ENCODE results near the gene LBHD2. TPM values are rescaled to one million over a fixed set of nuclear protein-coding genes. Genes with fewer than 3 reads are reported as not detected.
A peak's percentile ranks its signal among the peaks of the same experiment; 100 is the strongest.
"Not testable (repeated sequence)": the region's sequence is repeated elsewhere in the genome, so short reads cannot be mapped to it uniquely, and the experiment has no call there.

Gene LBHD2
- total and polyA plus RNA-seq, 2 of the 13 experiments (the other 11 are each of a cell fraction or from before 2014, with no cell fraction given), result 0.67 to 1.00 TPM

- TF ChIP-seq RXRA (CRISPR knock-in tag; IDR thresholded peaks at IDR 0.05) (0 out of 2 replicates have a peak, but pooled peaks have one; percentile 19), THAP11 (CRISPR knock-in tag; IDR thresholded peaks at IDR 0.05) (peak; percentile 38; the same call in 1 of the 2 replicates), MXD1 (CRISPR knock-in tag; IDR thresholded peaks at IDR 0.05) (0 out of 2 replicates have a peak, but pooled peaks have one; percentile 4), CBX5 (CRISPR knock-in tag; IDR thresholded peaks at IDR 0.05; ENCODE audit: borderline replicate concordance) (peak; percentile 84; the same call in 1 of the 2 replicates), RFXANK (CRISPR knock-in tag; IDR thresholded peaks at IDR 0.05) (0 out of 2 replicates have a peak, but pooled peaks have one; percentile 67), ATF2 (CRISPR knock-in tag; IDR thresholded peaks at IDR 0.05) (peak; percentile 42), HNF4A (CRISPR knock-in tag; IDR thresholded peaks at IDR 0.05) (peak; percentile 67), KAT8 (CRISPR knock-in tag; IDR thresholded peaks at IDR 0.05) (peak; percentile 38; the same call in 1 of the 2 replicates), NCOR1 (IDR thresholded peaks at IDR 0.05; ENCODE audit: borderline replicate concordance, low read length) (peak; percentile 29; the same call in 1 of the 2 replicates), CREM (IDR thresholded peaks at IDR 0.05) (0 out of 2 replicates have a peak, but pooled peaks have one; percentile 16), RCOR2 (CRISPR knock-in tag; IDR thresholded peaks at IDR 0.05) (peak; percentile 94), ZNF34 (CRISPR knock-in tag; IDR thresholded peaks at IDR 0.05; ENCODE audit: borderline replicate concordance) (0 out of 2 replicates have a peak, but pooled peaks have one; percentile 36), ZNF574 (CRISPR knock-in tag; IDR thresholded peaks at IDR 0.05) (peak; percentile 34; the same call in 1 of the 2 replicates), PRMT3 (CRISPR knock-in tag; IDR thresholded peaks at IDR 0.05; ENCODE audit: borderline replicate concordance, low read depth) (peak; percentile 16; the same call in 1 of the 2 replicates), NR2F1 (CRISPR knock-in tag; IDR thresholded peaks at IDR 0.05) (peak in 1 of 2 experiments; percentile 54; a peak in 2 of 4 replicates), AGO1 (IDR thresholded peaks at IDR 0.05; ENCODE audit: low read depth, low read length, poor library complexity, severe bottlenecking) (peak; percentile 86), MAF1 (CRISPR knock-in tag; IDR thresholded peaks at IDR 0.05; ENCODE audit: borderline replicate concordance) (peak; percentile 23; the same call in 1 of the 2 replicates), ZNF335 (CRISPR knock-in tag; IDR thresholded peaks at IDR 0.05) (0 out of 2 replicates have a peak, but pooled peaks have one; percentile 59)
- TF ChIP-seq, protein P1, sequence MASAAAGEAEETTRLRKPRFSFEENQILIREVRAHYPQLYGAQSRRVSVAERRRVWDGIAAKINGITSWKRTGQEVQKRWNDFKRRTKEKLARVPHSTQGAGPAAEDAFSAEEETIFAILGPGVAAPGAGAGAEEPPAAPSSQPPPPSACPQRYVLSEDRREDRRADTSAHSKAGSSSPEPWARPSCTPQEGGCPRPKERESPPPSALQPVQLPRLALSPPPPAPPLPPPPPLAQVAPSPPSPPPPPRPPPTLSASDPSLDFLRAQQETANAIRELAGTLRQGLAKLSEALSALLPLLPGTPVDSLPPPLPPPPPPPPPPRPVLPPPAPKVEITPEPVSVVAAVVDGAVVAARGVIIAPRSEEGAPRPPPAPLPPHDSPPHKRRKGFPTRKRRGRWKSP (CRISPR knock-in tag; IDR thresholded peaks at IDR 0.05), result 0 out of 2 replicates have a peak, but pooled peaks have one; percentile 25
- TF ChIP-seq, protein P2, sequence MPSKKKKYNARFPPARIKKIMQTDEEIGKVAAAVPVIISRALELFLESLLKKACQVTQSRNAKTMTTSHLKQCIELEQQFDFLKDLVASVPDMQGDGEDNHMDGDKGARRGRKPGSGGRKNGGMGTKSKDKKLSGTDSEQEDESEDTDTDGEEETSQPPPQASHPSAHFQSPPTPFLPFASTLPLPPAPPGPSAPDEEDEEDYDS (CRISPR knock-in tag; IDR thresholded peaks at IDR 0.05), result peak; percentile 56
- TF ChIP-seq, protein P3, sequence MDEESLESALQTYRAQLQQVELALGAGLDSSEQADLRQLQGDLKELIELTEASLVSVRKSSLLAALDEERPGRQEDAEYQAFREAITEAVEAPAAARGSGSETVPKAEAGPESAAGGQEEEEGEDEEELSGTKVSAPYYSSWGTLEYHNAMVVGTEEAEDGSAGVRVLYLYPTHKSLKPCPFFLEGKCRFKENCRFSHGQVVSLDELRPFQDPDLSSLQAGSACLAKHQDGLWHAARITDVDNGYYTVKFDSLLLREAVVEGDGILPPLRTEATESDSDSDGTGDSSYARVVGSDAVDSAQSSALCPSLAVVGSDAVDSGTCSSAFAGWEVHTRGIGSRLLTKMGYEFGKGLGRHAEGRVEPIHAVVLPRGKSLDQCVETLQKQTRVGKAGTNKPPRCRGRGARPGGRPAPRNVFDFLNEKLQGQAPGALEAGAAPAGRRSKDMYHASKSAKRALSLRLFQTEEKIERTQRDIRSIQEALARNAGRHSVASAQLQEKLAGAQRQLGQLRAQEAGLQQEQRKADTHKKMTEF (CRISPR knock-in tag; IDR thresholded peaks at IDR 0.05), result peak; percentile 54; the same call in 1 of the 2 replicates
- not testable (repeated sequence) for TF ChIP-seq CREM (CRISPR knock-in tag; IDR thresholded peaks at IDR 0.05)
These were observed 31.2 kb downstream of the LBHD2 start (continued) for GRCh38 chr14:103115086-103115679.
